Measurements from ENCODE around the gene SRPX. TPM values are rescaled to one million over a fixed set of nuclear protein-coding genes. Genes with fewer than 3 reads are reported as not detected.

SRPX gene
- total and polyA plus RNA-seq, 2 of the 13 experiments (the other 11 are each of a cell fraction or from before 2014, with no cell fraction given): 0.30 TPM; not detected in 1

DNA sequence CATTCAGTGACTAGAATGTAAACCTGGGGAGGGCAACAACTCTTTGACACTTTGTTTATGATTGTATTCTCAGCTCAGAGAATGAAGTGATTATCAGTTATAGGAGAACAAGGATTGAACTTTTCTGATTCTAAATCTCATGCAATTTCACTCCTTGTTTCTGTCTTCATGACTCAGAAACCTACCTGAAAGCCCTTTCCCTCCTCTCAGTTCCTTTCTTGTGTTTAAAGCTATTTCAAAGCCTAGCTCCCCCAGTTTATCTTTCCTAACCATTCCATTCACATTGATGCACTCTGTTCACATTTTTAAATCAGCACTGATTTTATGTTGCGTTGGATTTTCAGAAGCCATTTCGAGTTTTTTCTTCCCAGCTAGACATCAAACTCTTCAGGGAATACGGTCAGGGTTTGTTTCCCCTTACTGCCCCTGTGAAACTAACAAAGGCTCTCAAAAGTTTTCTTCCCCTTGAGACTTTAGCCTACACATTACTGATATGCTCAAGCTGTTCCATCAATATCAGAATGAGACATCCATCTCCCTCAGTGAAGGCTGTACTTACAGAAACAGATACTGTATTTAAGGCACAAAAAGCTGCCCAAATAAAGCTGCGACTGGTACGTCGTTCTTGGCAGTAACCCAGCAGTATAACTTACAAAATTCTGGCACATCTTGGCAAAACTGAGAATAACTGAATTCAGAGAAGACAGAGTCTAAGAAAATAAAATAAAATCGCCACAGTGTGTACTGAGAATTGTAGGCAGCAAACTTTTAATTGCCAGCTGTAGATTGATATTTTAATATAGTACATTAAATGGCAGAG lies 31.0 kb downstream of the SRPX start:
- BruUV-seq (replicated peaks): no TSS peak
- H3K27ac ChIP-seq (ENCODE audit: extremely low read length, insufficient read depth, low read length): no peak overlapping the region
- no peak overlapping the region for H3K4me2 ChIP-seq (ENCODE audit: low read depth, low read length)
- H3K79me2 ChIP-seq (ENCODE audit: insufficient read depth, low read length): no peaks in the 10 kb centered on the region
- no peak overlapping the region for H2AFZ ChIP-seq (ENCODE audit: low read length)
- intact Hi-C loops (cut with micrococcal nuclease; ENCODE audit: unreplicated experiment) (no loop called here), in situ Hi-C loops (cut with HindIII; ENCODE audit: extremely low pct_ligation_motif_present, low pct_unique_long_range_greater_than_20kb) (loop anchor here (25.0 kb wide), 1 partner anchor 677 kb away; no protein-coding TSS in a partner anchor)
- FAIRE-seq (no peak), ATAC-seq (no peak), DNase-seq (ENCODE audit: low spot score) (no peak)
- no peak overlapping the region for H3K4me3 ChIP-seq (replicated peaks in 1 of 3; ENCODE audit: insufficient read depth in 1 of 3, low read depth in 2 of 3, low read length in 3 of 3)
- CTCF ChIA-PET (ENCODE audit: low intra/inter-chr PET ratio, low total read pairs): no interaction called here
- no peak overlapping the region for H3K9ac ChIP-seq (ENCODE audit: insufficient read depth, low read depth, low read length)
- H4K20me1 ChIP-seq (ENCODE audit: insufficient read depth, low read length): no peaks in the 10 kb centered on the region
- no peaks in the 10 kb centered on the region for H3K27me3 ChIP-seq (ENCODE audit: control insufficient read depth in 1 of 2, insufficient read depth in 2 of 2, low read length in 2 of 2)
- POLR2A ChIA-PET: no interaction called here
- 2% methylated on average over 7 of the region's 7 CpGs for WGBS (ENCODE audit: low lambda C conversion rate)
- no peaks in the 10 kb centered on the region for H3K9me3 ChIP-seq (ENCODE audit: low read length)
- no peaks in the 10 kb centered on the region for H3K4me1 ChIP-seq (ENCODE audit: insufficient read depth, low read length)
- no peaks in the 10 kb centered on the region for H3K36me3 ChIP-seq (replicated peaks in 1 of 2; ENCODE audit: control insufficient read depth in 1 of 2, insufficient read depth in 2 of 2, low read length in 2 of 2)
- TF ChIP-seq CHD4 (IDR thresholded peaks at IDR 0.05; ENCODE audit: borderline replicate concordance, low read length): no peak
- TF ChIP-seq, protein P1, sequence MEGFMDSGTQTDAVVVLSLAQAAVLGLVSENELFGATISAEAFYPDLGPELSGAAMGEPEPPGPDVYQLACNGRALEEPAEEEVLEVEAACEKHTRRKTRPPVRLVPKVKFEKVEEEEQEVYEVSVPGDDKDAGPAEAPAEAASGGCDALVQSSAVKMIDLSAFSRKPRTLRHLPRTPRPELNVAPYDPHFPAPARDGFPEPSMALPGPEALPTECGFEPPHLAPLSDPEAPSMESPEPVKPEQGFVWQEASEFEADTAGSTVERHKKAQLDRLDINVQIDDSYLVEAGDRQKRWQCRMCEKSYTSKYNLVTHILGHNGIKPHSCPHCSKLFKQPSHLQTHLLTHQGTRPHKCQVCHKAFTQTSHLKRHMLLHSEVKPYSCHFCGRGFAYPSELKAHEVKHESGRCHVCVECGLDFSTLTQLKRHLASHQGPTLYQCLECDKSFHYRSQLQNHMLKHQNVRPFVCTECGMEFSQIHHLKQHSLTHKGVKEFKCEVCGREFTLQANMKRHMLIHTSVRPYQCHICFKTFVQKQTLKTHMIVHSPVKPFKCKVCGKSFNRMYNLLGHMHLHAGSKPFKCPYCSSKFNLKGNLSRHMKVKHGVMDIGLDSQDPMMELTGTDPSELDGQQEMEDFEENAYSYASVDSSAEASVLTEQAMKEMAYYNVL (CRISPR knock-in tag; IDR thresholded peaks at IDR 0.05; ENCODE audit: borderline replicate concordance): no peak
- TF ChIP-seq, protein P2, sequence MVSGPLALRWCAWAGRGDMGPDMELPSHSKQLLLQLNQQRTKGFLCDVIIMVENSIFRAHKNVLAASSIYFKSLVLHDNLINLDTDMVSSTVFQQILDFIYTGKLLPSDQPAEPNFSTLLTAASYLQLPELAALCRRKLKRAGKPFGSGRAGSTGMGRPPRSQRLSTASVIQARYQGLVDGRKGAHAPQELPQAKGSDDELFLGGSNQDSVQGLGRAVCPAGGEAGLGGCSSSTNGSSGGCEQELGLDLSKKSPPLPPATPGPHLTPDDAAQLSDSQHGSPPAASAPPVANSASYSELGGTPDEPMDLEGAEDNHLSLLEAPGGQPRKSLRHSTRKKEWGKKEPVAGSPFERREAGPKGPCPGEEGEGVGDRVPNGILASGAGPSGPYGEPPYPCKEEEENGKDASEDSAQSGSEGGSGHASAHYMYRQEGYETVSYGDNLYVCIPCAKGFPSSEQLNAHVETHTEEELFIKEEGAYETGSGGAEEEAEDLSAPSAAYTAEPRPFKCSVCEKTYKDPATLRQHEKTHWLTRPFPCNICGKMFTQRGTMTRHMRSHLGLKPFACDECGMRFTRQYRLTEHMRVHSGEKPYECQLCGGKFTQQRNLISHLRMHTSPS (CRISPR knock-in tag; IDR thresholded peaks at IDR 0.05; ENCODE audit: low read depth): no peak
- no peak for TF ChIP-seq ZNF224 (CRISPR knock-in tag; IDR thresholded peaks at IDR 0.05)
- TF ChIP-seq HOXA9 (CRISPR knock-in tag; IDR thresholded peaks at IDR 0.05; ENCODE audit: borderline replicate concordance): no peak
- no peak for TF ChIP-seq SP140L (CRISPR knock-in tag; IDR thresholded peaks at IDR 0.05; ENCODE audit: borderline replicate concordance)
- TF ChIP-seq, protein P3, sequence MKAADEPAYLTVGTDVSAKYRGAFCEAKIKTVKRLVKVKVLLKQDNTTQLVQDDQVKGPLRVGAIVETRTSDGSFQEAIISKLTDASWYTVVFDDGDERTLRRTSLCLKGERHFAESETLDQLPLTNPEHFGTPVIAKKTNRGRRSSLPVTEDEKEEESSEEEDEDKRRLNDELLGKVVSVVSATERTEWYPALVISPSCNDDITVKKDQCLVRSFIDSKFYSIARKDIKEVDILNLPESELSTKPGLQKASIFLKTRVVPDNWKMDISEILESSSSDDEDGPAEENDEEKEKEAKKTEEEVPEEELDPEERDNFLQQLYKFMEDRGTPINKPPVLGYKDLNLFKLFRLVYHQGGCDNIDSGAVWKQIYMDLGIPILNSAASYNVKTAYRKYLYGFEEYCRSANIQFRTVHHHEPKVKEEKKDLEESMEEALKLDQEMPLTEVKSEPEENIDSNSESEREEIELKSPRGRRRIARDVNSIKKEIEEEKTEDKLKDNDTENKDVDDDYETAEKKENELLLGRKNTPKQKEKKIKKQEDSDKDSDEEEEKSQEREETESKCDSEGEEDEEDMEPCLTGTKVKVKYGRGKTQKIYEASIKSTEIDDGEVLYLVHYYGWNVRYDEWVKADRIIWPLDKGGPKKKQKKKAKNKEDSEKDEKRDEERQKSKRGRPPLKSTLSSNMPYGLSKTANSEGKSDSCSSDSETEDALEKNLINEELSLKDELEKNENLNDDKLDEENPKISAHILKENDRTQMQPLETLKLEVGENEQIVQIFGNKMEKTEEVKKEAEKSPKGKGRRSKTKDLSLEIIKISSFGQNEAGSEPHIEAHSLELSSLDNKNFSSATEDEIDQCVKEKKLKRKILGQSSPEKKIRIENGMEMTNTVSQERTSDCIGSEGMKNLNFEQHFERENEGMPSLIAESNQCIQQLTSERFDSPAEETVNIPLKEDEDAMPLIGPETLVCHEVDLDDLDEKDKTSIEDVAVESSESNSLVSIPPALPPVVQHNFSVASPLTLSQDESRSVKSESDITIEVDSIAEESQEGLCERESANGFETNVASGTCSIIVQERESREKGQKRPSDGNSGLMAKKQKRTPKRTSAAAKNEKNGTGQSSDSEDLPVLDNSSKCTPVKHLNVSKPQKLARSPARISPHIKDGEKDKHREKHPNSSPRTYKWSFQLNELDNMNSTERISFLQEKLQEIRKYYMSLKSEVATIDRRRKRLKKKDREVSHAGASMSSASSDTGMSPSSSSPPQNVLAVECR (CRISPR knock-in tag; IDR thresholded peaks at IDR 0.05; ENCODE audit: borderline replicate concordance): no peak
- no peak for TF ChIP-seq PTBP1 (IDR thresholded peaks at IDR 0.05; ENCODE audit: low read depth, low read length, poor library complexity, severe bottlenecking)
- no peak for TF ChIP-seq GFI1 (CRISPR knock-in tag; IDR thresholded peaks at IDR 0.05; ENCODE audit: borderline replicate concordance)
- TF ChIP-seq ZNF569 (CRISPR knock-in tag; IDR thresholded peaks at IDR 0.05; ENCODE audit: borderline replicate concordance): no peak
- no peak for TF ChIP-seq ZFP1 (CRISPR knock-in tag; IDR thresholded peaks at IDR 0.05)
- no peak for TF ChIP-seq GATA4 (IDR thresholded peaks at IDR 0.05; ENCODE audit: borderline replicate concordance, low read depth)
- TF ChIP-seq ZSCAN9 (CRISPR knock-in tag; IDR thresholded peaks at IDR 0.05; ENCODE audit: borderline replicate concordance): no peak
- TF ChIP-seq ETV5 (CRISPR knock-in tag; IDR thresholded peaks at IDR 0.05; ENCODE audit: borderline replicate concordance): no peak
- TF ChIP-seq HOXA5 (CRISPR knock-in tag; IDR thresholded peaks at IDR 0.05): no peak
- no peak for TF ChIP-seq ZNF615 (CRISPR knock-in tag; IDR thresholded peaks at IDR 0.05; ENCODE audit: borderline replicate concordance)
